ENCODE results near the gene SLC2A8. TPM values are rescaled to one million over a fixed set of nuclear protein-coding genes. Genes with fewer than 3 reads are reported as not detected.

Gene SLC2A8
- total RNA-seq, 1 experiment from 2014 or later = 55.7 TPM

- ATAC-seq = peak; percentile 32
- intact Hi-C loops (cut with micrococcal nuclease; ENCODE audit: unreplicated experiment) (no loop called here), in situ Hi-C loops (cut with HindIII; ENCODE audit: low pct_unique_long_range_greater_than_20kb, low sequenced_read_pairs) (no loop called here)
- Histone ChIP-seq H3K36me3 (ENCODE audit: control insufficient read depth, insufficient read depth, low read length) (no peaks in the 10 kb centered on the region), H3K9me3 (ENCODE audit: control insufficient read depth, insufficient read depth, low read depth, low read length) (no peaks in the 10 kb centered on the region), H3K4me3 (ENCODE audit: low read depth in 2 of 2, low read length in 2 of 2) (no peak overlapping the region), H3K4me1 (ENCODE audit: control insufficient read depth, insufficient read depth, low read length) (peaks cover 15% of the 10 kb centered on the region), H3K27ac (ENCODE audit: low read length) (0 out of 2 replicates have a peak overlapping the region, but pooled peaks have one; percentile 34), H3K27me3 (ENCODE audit: control insufficient read depth, insufficient read depth, low read length) (no peaks in the 10 kb centered on the region)
- DNase-seq (ENCODE audit: low read depth, low spot score) = no peak
- POLR2A ChIA-PET = interaction anchor here (0.7 kb wide), 1 partner anchor 10 kb away, joined by 12 read pairs; the partner anchor contains the start of gene SLC2A8
- CTCF ChIA-PET = no interaction called here
- BruUV-seq (replicated peaks) = TSS peak; percentile 17
- TF ChIP-seq POLR2AphosphoS5 (IDR thresholded peaks at IDR 0.05; ENCODE audit: low read depth, low read length) = no peak
- TF ChIP-seq SIN3A (IDR thresholded peaks at IDR 0.05; ENCODE audit: borderline replicate concordance, insufficient read depth, low read depth, low read length) = no peak
- no peak for TF ChIP-seq TCF7L2 (IDR thresholded peaks at IDR 0.05; ENCODE audit: low read depth, low read length)
- no peak for TF ChIP-seq CTCF (IDR thresholded peaks at IDR 0.05)
- TF ChIP-seq REST (IDR thresholded peaks at IDR 0.05; ENCODE audit: insufficient read depth in 1 of 2, low read depth in 2 of 2, low read length in 1 of 2) = no peak
Observed at GRCh38 chr9:127406799-127407491, 10.0 kb downstream of the SLC2A8 start.

- Histone ChIP-seq H3K9me3 (ENCODE audit: control insufficient read depth, insufficient read depth, low read depth, low read length) (no peaks in the 10 kb centered on the region), H3K27me3 (ENCODE audit: control insufficient read depth, insufficient read depth, low read length) (no peaks in the 10 kb centered on the region), H3K27ac (ENCODE audit: low read length) (0 out of 2 replicates have a peak overlapping the region, but pooled peaks have one; percentile 34), H3K4me3 (ENCODE audit: low read depth in 2 of 2, low read length in 2 of 2) (no peak overlapping the region), H3K4me1 (ENCODE audit: control insufficient read depth, insufficient read depth, low read length) (peaks cover 15% of the 10 kb centered on the region), H3K36me3 (ENCODE audit: control insufficient read depth, insufficient read depth, low read length) (no peaks in the 10 kb centered on the region)
- in situ Hi-C loops (cut with HindIII; ENCODE audit: low pct_unique_long_range_greater_than_20kb, low sequenced_read_pairs) (no loop called here), intact Hi-C loops (cut with micrococcal nuclease; ENCODE audit: unreplicated experiment) (no loop called here)
- ATAC-seq (peak; percentile 41), DNase-seq (ENCODE audit: low read depth, low spot score) (no peak)
- POLR2A ChIA-PET = interaction anchor here (0.7 kb wide), 1 partner anchor 10 kb away, joined by 12 read pairs; the partner anchor contains the start of gene SLC2A8
- TF ChIP-seq TCF7L2 (IDR thresholded peaks at IDR 0.05; ENCODE audit: low read depth, low read length) (no peak), POLR2AphosphoS5 (IDR thresholded peaks at IDR 0.05; ENCODE audit: low read depth, low read length) (no peak), REST (IDR thresholded peaks at IDR 0.05; ENCODE audit: insufficient read depth in 1 of 2, low read depth in 2 of 2, low read length in 1 of 2) (no peak), CTCF (IDR thresholded peaks at IDR 0.05) (no peak)
- BruUV-seq (replicated peaks) = no TSS peak
- CTCF ChIA-PET = no interaction called here
Observed at GRCh38 chr9:127407492-127407843, 10.5 kb downstream of the SLC2A8 start.

All from Panc1 (cell line).